Erythroblast (primary cell): ENCODE results near the gene HSH2D.

Experiments
- GATA1 ChIP-seq: IDR thresholded peaks from 2 replicates; pipeline ENCODE4 v1.6.1; 2011; ENCODE audit warnings: low read depth, mild to moderate bottlenecking, control low read depth, low read length, moderate library complexity
- POLR2A ChIP-seq: IDR thresholded peaks from 2 replicates; pipeline ENCODE4 v1.6.1; 2011; ENCODE audit warnings: mild to moderate bottlenecking, low read length

GRCh38 chr19:16160943-16161560, 17.6 kb downstream of the HSH2D start:
- TF ChIP-seq GATA1, result no peak
- no peak for TF ChIP-seq POLR2A
